AG09319 (cell line): ENCODE results near the gene HDLBP.
"Not testable (repeated sequence)": the region's sequence is repeated elsewhere in the genome, so short reads cannot be mapped to it uniquely, and the experiment has no call there.

ENCODE experiments used
- DNase-seq: peaks from one replicate; pipeline ENCODE4 v3.0.0-alpha.2; 2010; ENCODE audit warnings: low read depth; ENCODE audit errors: extremely low read depth
- TF ChIP-seq, protein P1 (sequence below): IDR thresholded peaks from 2 replicates; pipeline ENCODE4 v1.5.1; 2011; ENCODE audit warnings: low read depth, mild to moderate bottlenecking, inconsistent platforms, low read length, moderate library complexity

HDLBP gene

DNA sequence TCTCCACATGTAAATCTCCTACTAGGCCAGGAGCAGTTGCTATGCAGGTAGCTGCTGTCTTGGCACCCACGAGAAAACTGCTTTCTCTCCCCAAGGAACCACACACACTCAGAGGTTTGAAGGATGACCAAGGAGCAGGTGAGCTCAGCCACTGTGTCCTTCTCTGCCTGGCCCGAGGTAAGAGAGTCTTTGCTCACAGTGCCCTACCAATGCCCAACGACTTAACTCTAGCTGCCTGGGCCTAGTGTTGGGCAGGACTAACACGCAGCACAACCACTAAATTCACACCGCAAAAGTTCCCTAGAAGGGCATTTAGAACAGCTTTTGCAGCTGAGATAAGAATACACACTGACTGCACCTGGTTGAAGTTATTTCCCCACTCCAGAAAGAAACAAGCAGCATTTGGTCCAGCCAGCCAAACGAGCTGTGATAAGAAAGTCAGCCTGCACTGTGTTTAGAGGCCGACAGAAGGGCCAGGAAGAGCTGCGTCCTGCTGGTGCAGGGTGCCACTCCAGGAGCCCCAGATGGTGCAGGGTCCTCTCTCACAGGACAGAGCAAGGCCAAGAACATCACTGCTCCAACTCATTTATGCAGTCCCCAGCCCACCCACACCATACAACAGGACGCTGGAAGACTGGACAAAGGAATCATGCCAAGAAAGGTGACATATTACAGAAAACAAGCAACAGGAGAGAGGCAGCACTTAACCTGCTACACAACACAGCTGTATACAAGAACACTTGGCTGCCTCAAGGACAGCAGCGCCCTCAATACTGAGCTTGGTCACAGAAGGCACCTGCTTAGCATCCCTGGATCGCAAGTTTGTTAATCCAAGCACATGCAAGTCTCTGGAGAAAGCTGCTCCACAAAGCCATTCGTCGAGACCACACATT is 12.5 kb downstream of the HDLBP start:
- no peak for DNase-seq
- TF ChIP-seq, protein P1, sequence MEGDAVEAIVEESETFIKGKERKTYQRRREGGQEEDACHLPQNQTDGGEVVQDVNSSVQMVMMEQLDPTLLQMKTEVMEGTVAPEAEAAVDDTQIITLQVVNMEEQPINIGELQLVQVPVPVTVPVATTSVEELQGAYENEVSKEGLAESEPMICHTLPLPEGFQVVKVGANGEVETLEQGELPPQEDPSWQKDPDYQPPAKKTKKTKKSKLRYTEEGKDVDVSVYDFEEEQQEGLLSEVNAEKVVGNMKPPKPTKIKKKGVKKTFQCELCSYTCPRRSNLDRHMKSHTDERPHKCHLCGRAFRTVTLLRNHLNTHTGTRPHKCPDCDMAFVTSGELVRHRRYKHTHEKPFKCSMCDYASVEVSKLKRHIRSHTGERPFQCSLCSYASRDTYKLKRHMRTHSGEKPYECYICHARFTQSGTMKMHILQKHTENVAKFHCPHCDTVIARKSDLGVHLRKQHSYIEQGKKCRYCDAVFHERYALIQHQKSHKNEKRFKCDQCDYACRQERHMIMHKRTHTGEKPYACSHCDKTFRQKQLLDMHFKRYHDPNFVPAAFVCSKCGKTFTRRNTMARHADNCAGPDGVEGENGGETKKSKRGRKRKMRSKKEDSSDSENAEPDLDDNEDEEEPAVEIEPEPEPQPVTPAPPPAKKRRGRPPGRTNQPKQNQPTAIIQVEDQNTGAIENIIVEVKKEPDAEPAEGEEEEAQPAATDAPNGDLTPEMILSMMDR, result no peak

DNA sequence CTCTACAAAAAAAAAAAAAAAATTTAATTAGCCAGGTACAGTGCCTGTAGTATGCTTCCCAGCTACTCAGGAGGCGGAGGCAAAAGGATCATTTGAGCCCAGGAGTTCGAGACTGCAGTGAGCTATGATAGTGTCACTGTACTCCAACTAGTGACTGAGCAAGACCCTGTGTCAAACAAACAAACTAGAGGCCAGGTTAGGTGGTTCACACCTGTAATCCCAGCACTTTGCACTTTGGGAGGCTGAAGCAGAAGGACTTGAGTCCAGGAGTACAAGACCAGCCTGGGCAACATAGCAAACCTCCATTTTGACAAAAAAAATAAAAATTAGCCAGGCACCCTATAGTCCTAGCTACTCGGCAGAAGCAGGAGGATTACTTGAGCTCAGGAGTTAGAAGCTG is 13.4 kb downstream of the HDLBP start:
- TF ChIP-seq, protein P1, result no peak
- no peak for DNase-seq

DNA sequence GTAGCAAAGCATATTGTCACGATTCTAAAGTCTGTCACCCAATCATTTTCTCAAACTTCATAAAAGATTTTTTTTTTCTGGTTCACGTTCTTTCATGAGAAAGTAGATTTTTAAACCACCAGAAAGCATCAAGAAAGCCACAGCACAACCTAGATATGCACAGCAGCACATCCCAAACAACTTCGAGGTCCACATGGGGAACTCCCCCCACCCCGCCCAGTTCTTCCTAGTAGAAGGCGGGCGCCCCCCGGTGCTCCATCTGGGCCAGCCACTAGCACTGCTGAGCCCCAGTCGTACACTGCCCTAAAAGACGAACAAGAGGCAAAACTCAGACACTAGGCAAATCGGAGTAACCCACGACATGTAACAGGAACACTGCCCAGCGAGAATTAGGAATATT is 15.5 kb downstream of the HDLBP start:
- DNase-seq, result no peak
- TF ChIP-seq, protein P1, result no peak

DNA sequence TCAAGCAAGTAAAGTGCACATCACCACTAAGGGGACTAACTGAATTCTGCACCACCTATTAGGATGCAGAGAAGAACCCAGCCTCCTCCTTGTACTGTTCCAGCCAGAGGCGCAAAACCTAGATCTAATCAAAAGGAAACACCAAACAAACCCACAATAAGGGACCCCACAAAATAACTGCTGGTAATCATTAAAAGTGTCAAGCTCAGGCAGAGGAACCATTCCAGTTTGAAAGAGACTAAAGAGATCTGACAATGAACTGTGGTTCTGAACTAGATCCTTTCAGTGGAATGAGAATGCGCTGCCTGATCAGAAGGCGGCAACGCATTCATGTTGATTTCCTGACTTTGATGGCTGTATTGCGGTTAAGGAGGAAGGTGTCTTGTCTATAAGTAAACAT is 16.8 kb downstream of the HDLBP start:
- DNase-seq, result no peak
- TF ChIP-seq, protein P1, result no peak

DNA sequence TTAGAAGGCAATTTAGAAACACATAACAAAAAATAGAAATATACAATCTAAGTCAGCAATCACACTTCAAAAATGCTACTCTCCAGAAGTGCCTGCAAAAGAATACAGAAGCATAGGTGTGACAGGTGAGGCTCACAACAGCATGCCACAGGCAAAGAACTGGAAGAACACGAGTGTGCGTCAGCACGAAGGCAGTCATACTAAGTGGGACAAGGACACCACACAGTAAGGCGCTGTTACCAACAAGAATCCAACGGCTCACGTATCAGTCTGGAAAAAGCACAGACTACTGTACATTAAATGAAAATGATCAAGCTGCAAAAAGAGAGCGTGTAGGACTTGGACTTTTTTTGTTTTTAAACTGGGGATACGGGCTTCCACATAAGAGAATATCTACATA is 18.7 kb downstream of the HDLBP start:
- DNase-seq, result no peak
- TF ChIP-seq, protein P1, result no peak

DNA sequence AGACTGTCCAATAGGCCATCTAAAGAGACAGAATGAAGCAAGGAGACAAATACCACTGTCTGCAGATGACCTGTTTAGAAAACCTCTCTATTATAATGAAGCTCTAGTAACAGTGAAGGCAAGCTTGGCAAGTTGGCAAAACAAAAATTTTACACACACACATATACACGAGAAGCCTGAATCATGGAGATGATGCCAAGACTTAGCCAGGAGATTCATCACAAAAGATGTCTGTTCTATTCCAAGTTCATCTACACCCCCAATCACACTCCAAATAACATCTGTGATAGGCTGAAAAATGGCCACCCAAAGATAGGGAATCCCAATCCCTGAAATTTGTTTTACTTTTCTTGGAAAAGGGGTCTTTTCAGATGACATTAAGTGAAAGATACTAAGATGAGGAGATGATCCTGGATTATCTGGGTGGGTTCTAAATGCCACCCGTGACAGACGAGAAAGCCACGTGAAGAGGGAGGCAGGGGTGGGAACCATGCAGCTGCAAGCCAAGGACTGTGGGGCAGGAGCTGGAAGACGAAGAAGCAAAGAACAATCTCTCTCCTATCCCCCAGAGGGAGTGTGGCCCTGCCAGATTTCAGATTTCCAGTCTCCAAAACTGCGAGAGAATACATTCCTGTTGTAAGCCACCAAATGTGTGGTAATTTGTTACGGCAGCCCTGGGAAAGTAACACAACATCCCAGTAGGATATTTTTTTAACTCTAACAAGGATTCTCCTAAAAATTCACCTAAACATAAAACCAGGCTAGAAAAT is 20.0 kb downstream of the HDLBP start:
- DNase-seq, result no peak
- TF ChIP-seq, protein P1, result no peak

DNA sequence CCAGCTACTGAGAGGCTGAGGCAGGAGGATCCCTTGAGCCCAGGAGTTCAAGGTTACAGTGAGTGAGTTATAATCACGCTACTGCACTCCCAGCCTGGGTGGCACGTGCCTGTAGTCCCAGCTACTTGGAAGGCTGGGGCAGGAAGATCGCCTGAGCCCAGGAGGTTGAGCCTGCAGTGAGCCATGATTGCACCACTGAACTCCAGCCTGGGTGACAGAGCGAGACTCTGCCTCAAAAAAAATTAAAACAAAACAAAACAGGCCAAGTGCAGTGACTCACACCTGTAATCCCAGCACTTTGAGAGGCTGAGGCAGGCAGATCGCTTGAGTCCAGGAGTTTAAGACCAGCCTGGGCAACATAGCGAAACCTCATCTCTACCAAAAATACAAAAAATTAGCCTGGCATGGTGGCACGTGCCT is 22.1 kb downstream of the HDLBP start:
- not testable (repeated sequence) for DNase-seq
